Hepatocyte (in vitro differentiated cells): Measurements from ENCODE around the gene SEMA5A. TPM values are rescaled to one million over a fixed set of nuclear protein-coding genes. Genes with fewer than 3 reads are reported as not detected.
A peak's percentile ranks its signal among the peaks of the same experiment; 100 is the strongest.

Experiments
- DNase-seq: peaks from one replicate; pipeline ENCODE4 v3.0.0-alpha.2; 2016; ENCODE audit warnings: low spot score
- H2AFZ ChIP-seq: fragments of 200-600 bp; sonication (generic); 2 replicates; pipeline ENCODE4 v1.6.0; 2016; ENCODE audit warnings: antibody characterized with exemption, mild to moderate bottlenecking
- H3K27ac ChIP-seq: fragments of 200-600 bp; sonication (generic); 2 replicates; pipeline ENCODE4 v1.5.1; 2016; ENCODE audit warnings: mild to moderate bottlenecking
- H3K27me3 ChIP-seq: fragments of 200-600 bp; sonication (generic); 2 replicates; pipeline ENCODE4 v1.6.1; 2016
- H3K36me3 ChIP-seq: fragments of 200-600 bp; sonication (generic); replicated peaks from 2 replicates; pipeline ENCODE4 v1.5.1; 2016; ENCODE audit warnings: low read depth; ENCODE audit not compliant: insufficient read depth
- H3K4me1 ChIP-seq: fragments of 200-600 bp; sonication (generic); 2 replicates; pipeline ENCODE4 v1.5.1; 2016; ENCODE audit warnings: mild to moderate bottlenecking, moderate library complexity; ENCODE audit not compliant: insufficient read depth
- H3K4me2 ChIP-seq: fragments of 200-600 bp; sonication (generic); 2 replicates; pipeline ENCODE4 v1.6.0; 2016
- H3K4me3 ChIP-seq: fragments of 200-600 bp; sonication (generic); 2 replicates; pipeline ENCODE4 v1.5.1; 2016; ENCODE audit warnings: mild to moderate bottlenecking
- H3K79me2 ChIP-seq: fragments of 200-600 bp; sonication (generic); 2 replicates; pipeline ENCODE4 v1.6.0; 2017; ENCODE audit warnings: mild to moderate bottlenecking
- H3K9me2 ChIP-seq: fragments of 200-600 bp; sonication (generic); replicated peaks from 2 replicates; pipeline ENCODE4 v1.6.0; 2017; ENCODE audit warnings: mild to moderate bottlenecking; ENCODE audit not compliant: insufficient read depth
- H3K9me3 ChIP-seq: fragments of 200-600 bp; sonication (generic); 2 replicates; pipeline ENCODE4 v1.5.1; 2016; ENCODE audit warnings: low read depth, mild to moderate bottlenecking
- H4K20me1 ChIP-seq: fragments of 200-600 bp; sonication (generic); 2 replicates; pipeline ENCODE4 v1.6.0; 2016; ENCODE audit warnings: mild to moderate bottlenecking; ENCODE audit not compliant: insufficient read depth, poor library complexity, severe bottlenecking
- EZH2 ChIP-seq: fragments of 200-600 bp; sonication (generic); IDR thresholded peaks from 2 replicates; pipeline ENCODE4 v1.6.1; 2016; ENCODE audit warnings: antibody characterized with exemption, mild to moderate bottlenecking, borderline replicate concordance
- EZH2phosphoT487 ChIP-seq: fragments of 200-600 bp; sonication (generic); IDR thresholded peaks from one replicate; pipeline ENCODE4 v1.6.1; 2018; ENCODE audit warnings: antibody characterized with exemption, mild to moderate bottlenecking, low read depth, moderate library complexity; ENCODE audit not compliant: unreplicated experiment, severe bottlenecking
- WGBS: methylation state at CpG from one replicate; pipeline ENCODE4 v1.1.6; 2016; ENCODE audit warnings: low lambda C conversion rate; ENCODE audit errors: missing lambda C conversion rate; 5-methylcytosine and 5-hydroxymethylcytosine counted together
- polyA plus RNA-seq: library from polyadenylated mRNA; unstranded; fragments of >200 nt; fragmentation: Nextera tagmentation; extraction: Ambion mirVana; gene quantifications from 2 replicates; pipeline ENCODE4 v1.2.1, GENCODE V29; 2016
- total RNA-seq: library from RNA; depleted of rRNA; stranded (reverse); fragments of >200 nt; gene quantifications from 2 replicates; pipeline ENCODE4 v1.2.3, GENCODE V29; 2014
- TF ChIP-seq, protein P1 (sequence below): fragments of 200-600 bp; sonication (generic); IDR thresholded peaks from 2 replicates; pipeline ENCODE4 v1.5.1; 2016; ENCODE audit warnings: antibody characterized with exemption, mild to moderate bottlenecking; ENCODE audit not compliant: poor library complexity

The SEMA5A gene
- total and polyA plus RNA-seq, 2 experiments from 2014 or later: 10.7 to 21.7 TPM

DNA sequence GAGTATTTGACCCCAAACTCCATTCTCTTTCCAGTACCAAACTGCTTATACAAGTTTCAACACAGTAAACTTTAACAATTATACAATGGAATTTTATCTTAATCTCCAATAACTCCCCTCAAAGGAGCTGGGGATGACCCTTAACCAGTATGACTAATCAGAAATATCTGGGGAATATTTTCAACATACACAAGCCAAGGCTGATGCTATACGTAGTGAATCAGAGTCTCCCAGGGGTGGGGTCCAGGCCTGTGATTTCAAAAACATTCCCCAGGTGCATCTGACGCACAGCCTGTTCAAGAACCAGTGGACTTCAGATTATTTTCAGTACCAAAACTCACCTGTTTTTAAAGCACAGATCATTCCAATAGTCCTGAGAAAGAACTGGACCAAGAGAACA, 11.8 kb upstream of the SEMA5A start:
- no peaks in the 10 kb centered on the region for H3K9me2 ChIP-seq
- H3K4me1 ChIP-seq: peaks cover 9% of the 10 kb centered on the region
- no peak overlapping the region for H2AFZ ChIP-seq
- 58% methylated on average over 2 of the region's 2 CpGs for WGBS
- H3K9me3 ChIP-seq: no peaks in the 10 kb centered on the region
- H3K27ac ChIP-seq: peak overlapping the region; percentile 20
- H4K20me1 ChIP-seq: no peaks in the 10 kb centered on the region
- H3K4me2 ChIP-seq: no peak overlapping the region
- H3K4me3 ChIP-seq: no peak overlapping the region
- no peak for DNase-seq
- no peaks in the 10 kb centered on the region for H3K79me2 ChIP-seq
- H3K27me3 ChIP-seq: no peaks in the 10 kb centered on the region
- TF ChIP-seq EZH2phosphoT487: no peak
- TF ChIP-seq, protein P1, sequence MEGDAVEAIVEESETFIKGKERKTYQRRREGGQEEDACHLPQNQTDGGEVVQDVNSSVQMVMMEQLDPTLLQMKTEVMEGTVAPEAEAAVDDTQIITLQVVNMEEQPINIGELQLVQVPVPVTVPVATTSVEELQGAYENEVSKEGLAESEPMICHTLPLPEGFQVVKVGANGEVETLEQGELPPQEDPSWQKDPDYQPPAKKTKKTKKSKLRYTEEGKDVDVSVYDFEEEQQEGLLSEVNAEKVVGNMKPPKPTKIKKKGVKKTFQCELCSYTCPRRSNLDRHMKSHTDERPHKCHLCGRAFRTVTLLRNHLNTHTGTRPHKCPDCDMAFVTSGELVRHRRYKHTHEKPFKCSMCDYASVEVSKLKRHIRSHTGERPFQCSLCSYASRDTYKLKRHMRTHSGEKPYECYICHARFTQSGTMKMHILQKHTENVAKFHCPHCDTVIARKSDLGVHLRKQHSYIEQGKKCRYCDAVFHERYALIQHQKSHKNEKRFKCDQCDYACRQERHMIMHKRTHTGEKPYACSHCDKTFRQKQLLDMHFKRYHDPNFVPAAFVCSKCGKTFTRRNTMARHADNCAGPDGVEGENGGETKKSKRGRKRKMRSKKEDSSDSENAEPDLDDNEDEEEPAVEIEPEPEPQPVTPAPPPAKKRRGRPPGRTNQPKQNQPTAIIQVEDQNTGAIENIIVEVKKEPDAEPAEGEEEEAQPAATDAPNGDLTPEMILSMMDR: no peak
- H3K36me3 ChIP-seq: no peaks in the 10 kb centered on the region

DNA sequence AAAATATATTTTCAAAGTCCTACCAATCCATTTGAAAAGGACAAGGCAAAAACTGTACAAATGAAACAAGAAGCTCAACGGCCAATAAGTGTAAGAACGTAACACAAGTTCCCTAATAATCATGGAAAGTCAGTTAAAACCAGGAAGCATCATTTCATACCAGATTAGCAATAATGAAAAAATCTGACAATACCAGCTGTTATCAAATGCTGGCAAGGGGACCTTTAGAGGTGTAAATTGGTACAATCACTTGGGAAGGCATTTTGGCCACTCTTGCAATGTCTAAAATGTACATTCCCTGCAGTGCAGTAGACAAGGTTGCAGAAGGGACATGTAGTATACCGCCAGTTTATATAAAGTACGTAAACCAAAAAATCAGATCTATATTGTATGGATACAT, 10.1 kb upstream of the SEMA5A start:
- no peak for DNase-seq
- Histone ChIP-seq H3K9me2 (no peaks in the 10 kb centered on the region), H4K20me1 (no peaks in the 10 kb centered on the region), H3K4me1 (peaks cover 9% of the 10 kb centered on the region), H3K79me2 (no peaks in the 10 kb centered on the region), H2AFZ (no peak overlapping the region), H3K4me2 (no peak overlapping the region), H3K27me3 (no peaks in the 10 kb centered on the region), H3K36me3 (no peaks in the 10 kb centered on the region), H3K9me3 (no peaks in the 10 kb centered on the region), H3K4me3 (no peak overlapping the region), H3K27ac (no peak overlapping the region)
- WGBS: 98% methylated on average over 4 of the region's 4 CpGs
- no peak for TF ChIP-seq EZH2
- no peak for TF ChIP-seq EZH2phosphoT487
- TF ChIP-seq, protein P1: no peak

DNA sequence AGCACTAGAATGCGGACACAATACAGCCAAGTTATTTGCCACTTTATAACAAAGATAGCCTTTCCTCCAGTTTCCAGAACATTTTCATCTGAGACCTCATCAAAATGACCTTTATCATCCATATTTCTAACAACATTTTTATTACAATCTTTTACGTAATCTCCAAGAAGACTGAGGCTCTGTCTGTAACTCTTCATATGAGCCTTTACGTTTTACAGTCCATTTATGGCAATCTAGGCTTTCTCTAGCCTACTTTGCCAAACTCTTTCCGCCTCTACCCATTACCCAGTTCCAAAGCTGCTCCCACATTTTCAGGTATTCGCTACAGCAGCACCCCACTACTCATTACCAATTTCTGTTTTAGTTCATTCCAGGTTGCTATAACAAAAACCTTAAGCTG, 8.2 kb upstream of the SEMA5A start:
- H3K36me3 ChIP-seq: no peaks in the 10 kb centered on the region
- H3K4me3 ChIP-seq: no peak overlapping the region
- TF ChIP-seq EZH2phosphoT487 (no peak), EZH2 (no peak)
- TF ChIP-seq, protein P1: no peak
- H3K9me2 ChIP-seq: no peaks in the 10 kb centered on the region
- H3K79me2 ChIP-seq: peaks cover 6% of the 10 kb centered on the region
- H3K27ac ChIP-seq: peak overlapping the region; percentile 43
- WGBS: 95% methylated on average over 5 of the region's 5 CpGs
- H3K4me1 ChIP-seq: peaks cover 9% of the 10 kb centered on the region
- H3K27me3 ChIP-seq: no peaks in the 10 kb centered on the region
- no peak overlapping the region for H3K4me2 ChIP-seq
- H3K9me3 ChIP-seq: no peaks in the 10 kb centered on the region
- no peak overlapping the region for H2AFZ ChIP-seq
- no peak for DNase-seq
- H4K20me1 ChIP-seq: no peaks in the 10 kb centered on the region

DNA sequence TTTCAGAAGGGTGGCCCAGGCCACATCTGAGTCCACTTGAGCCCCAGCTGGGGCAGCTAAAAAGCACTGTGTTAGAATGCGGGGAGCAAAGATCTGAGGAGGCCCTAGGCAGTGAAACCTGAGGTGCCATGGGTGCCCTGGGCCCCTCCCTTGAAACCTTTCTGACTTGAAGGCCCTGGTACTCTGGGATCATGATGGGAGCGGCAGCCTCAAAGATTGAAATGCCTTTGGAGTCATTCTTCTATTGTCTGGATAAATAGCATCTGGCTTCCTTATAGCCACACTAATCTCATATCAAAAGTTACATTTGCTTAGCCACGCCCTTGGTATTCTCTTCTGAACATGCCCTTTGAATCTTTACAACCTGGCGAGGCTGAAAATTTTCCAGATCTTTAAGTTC, 7.7 kb upstream of the SEMA5A start:
- TF ChIP-seq EZH2phosphoT487 (no peak), EZH2 (no peak)
- TF ChIP-seq, protein P1: no peak

More for the DNA sequence above, 7.7 kb upstream of the SEMA5A start:
- H3K79me2 ChIP-seq: peaks cover 12% of the 10 kb centered on the region
- no peak overlapping the region for H3K4me3 ChIP-seq
- no peaks in the 10 kb centered on the region for H4K20me1 ChIP-seq
- H3K36me3 ChIP-seq: no peaks in the 10 kb centered on the region
- H3K4me1 ChIP-seq: peaks cover 11% of the 10 kb centered on the region
- H3K27me3 ChIP-seq: no peaks in the 10 kb centered on the region
- H3K9me3 ChIP-seq: no peaks in the 10 kb centered on the region
- no peak overlapping the region for H2AFZ ChIP-seq
- 82% methylated on average over 4 of the region's 4 CpGs for WGBS
- DNase-seq: peak; percentile 16
- H3K27ac ChIP-seq: peak overlapping the region; percentile 49
- no peak overlapping the region for H3K4me2 ChIP-seq
- no peaks in the 10 kb centered on the region for H3K9me2 ChIP-seq
